WTC11 (cell line): ENCODE data around the gene TSNAXIP1. TPM values are rescaled to one million over a fixed set of nuclear protein-coding genes. Genes with fewer than 3 reads are reported as not detected.

Experiments used
- ATAC-seq: fragments of 200-7000 bp; cut with Tn5 transposase; 2 replicates; pipeline ENCODE4 v1.10.0; 2021; ENCODE audit warnings: mild to moderate bottlenecking, moderate library complexity
- CTCF ChIA-PET: fragments of 300-600 bp; sonication (Branson Sonifier 250); formaldehyde crosslinking; loops from one replicate; lab custom pipeline; 2021; ENCODE audit warnings: antibody characterized with exemption; lab: Charles Lee
- POLR2A ChIA-PET: fragments of 350-600 bp; sonication (Branson Sonifier 250); formaldehyde crosslinking; loops from one replicate; lab custom pipeline; 2021; ENCODE audit warnings: antibody characterized with exemption; lab: Charles Lee
- DNase-seq: peaks from one replicate; pipeline ENCODE4 v3.0.0; 2021; ENCODE audit warnings: low spot score
- H3K27ac Mint-ChIP-seq: 2 replicates; pipeline ENCODE4 v1.8.0; 2021; ENCODE audit warnings: mixed read lengths
- H3K27me3 Mint-ChIP-seq: 2 replicates; pipeline ENCODE4 v1.8.0; 2021; ENCODE audit warnings: low read depth, mild to moderate bottlenecking, moderate library complexity, mixed read lengths
- H3K36me3 Mint-ChIP-seq: 2 replicates; pipeline ENCODE4 v1.8.0; 2021; ENCODE audit warnings: mixed read lengths
- H3K4me1 Mint-ChIP-seq: 2 replicates; pipeline ENCODE4 v1.8.0; 2022; ENCODE audit warnings: mixed read lengths
- H3K4me3 Mint-ChIP-seq: 2 replicates; pipeline ENCODE4 v1.8.0; 2021; ENCODE audit warnings: mild to moderate bottlenecking, moderate library complexity, mixed read lengths
- H3K9me3 Mint-ChIP-seq: 2 replicates; pipeline ENCODE4 v1.8.0; 2021; ENCODE audit warnings: mixed read lengths
- AR ChIP-seq: fragments of 250-450 bp; sonication (Bioruptor Pico); IDR thresholded peaks from 2 replicates; pipeline ENCODE4 v1.9.0; 2021; ENCODE audit warnings: mild to moderate bottlenecking
- ATF2 ChIP-seq: sonication (generic); formaldehyde crosslinking; IDR thresholded peaks from 2 replicates; pipeline ENCODE4 v1.8.1; 2022; ENCODE audit warnings: low read depth, missing genetic modification reagents, borderline replicate concordance
- ATF6 ChIP-seq: sonication (generic); formaldehyde crosslinking; IDR thresholded peaks from 2 replicates; pipeline ENCODE4 v1.8.1; 2023; ENCODE audit warnings: mild to moderate bottlenecking, missing genetic modification reagents
- CREB1 ChIP-seq: sonication (generic); formaldehyde crosslinking; IDR thresholded peaks from 2 replicates; pipeline ENCODE4 v1.8.0; 2023; ENCODE audit warnings: mild to moderate bottlenecking, missing genetic modification reagents
- E2F4 ChIP-seq: sonication (generic); formaldehyde crosslinking; IDR thresholded peaks from 2 replicates; pipeline ENCODE4 v1.8.1; 2022; ENCODE audit warnings: low read depth, mild to moderate bottlenecking, moderate library complexity, missing genetic modification reagents, borderline replicate concordance
- E2F5 ChIP-seq: sonication (generic); formaldehyde crosslinking; IDR thresholded peaks from 2 replicates; pipeline ENCODE4 v1.8.1; 2022; ENCODE audit warnings: mild to moderate bottlenecking, moderate library complexity, missing genetic modification reagents
- ESRRA ChIP-seq: sonication (generic); formaldehyde crosslinking; IDR thresholded peaks from 2 replicates; pipeline ENCODE4 v1.8.1; 2022; ENCODE audit warnings: mild to moderate bottlenecking, missing genetic modification reagents, borderline replicate concordance
- PREB ChIP-seq: sonication (generic); formaldehyde crosslinking; IDR thresholded peaks from 2 replicates; pipeline ENCODE4 v1.8.1; 2022; ENCODE audit warnings: mild to moderate bottlenecking, missing genetic modification reagents, moderate library complexity, borderline replicate concordance
- SOX15 ChIP-seq: fragments of 250-450 bp; sonication (Bioruptor Pico); IDR thresholded peaks from 2 replicates; pipeline ENCODE4 v1.9.0; 2021; ENCODE audit warnings: mild to moderate bottlenecking
- SP1 ChIP-seq: sonication (generic); formaldehyde crosslinking; conservative IDR thresholded peaks from 2 replicates; pipeline ENCODE4 v1.8.1; 2022; ENCODE audit warnings: missing genetic modification reagents
- TEAD1 ChIP-seq: sonication (generic); formaldehyde crosslinking; IDR thresholded peaks from 2 replicates; pipeline ENCODE4 v1.8.0; 2022; ENCODE audit warnings: mild to moderate bottlenecking, missing genetic modification reagents
- TEAD4 ChIP-seq: sonication (generic); formaldehyde crosslinking; IDR thresholded peaks from 2 replicates; pipeline ENCODE4 v1.8.0; 2022; ENCODE audit warnings: mild to moderate bottlenecking, missing genetic modification reagents
- ZNF219 ChIP-seq: sonication (generic); formaldehyde crosslinking; IDR thresholded peaks from 2 replicates; pipeline ENCODE4 v1.8.0; 2023; ENCODE audit warnings: missing genetic modification reagents, mild to moderate bottlenecking, borderline replicate concordance
- ZNF232 ChIP-seq: sonication (generic); formaldehyde crosslinking; IDR thresholded peaks from 2 replicates; pipeline ENCODE4 v1.8.0; 2022; ENCODE audit warnings: mild to moderate bottlenecking, missing genetic modification reagents
- ZNF317 ChIP-seq: sonication (generic); formaldehyde crosslinking; IDR thresholded peaks from 2 replicates; pipeline ENCODE4 v1.8.1; 2023; ENCODE audit warnings: low read depth, mild to moderate bottlenecking, moderate library complexity, missing genetic modification reagents, borderline replicate concordance
- ZNF512 ChIP-seq: sonication (generic); formaldehyde crosslinking; IDR thresholded peaks from 2 replicates; pipeline ENCODE4 v1.8.1; 2022; ENCODE audit warnings: missing genetic modification reagents, borderline replicate concordance
- total RNA-seq: library from RNA; stranded (reverse); gene quantifications from 3 replicates; pipeline ENCODE4 v1.2.3, GENCODE V29; 2021

Gene TSNAXIP1
- total RNA-seq, 1 experiment from 2014 or later, result 0.48 TPM

GRCh38 chr16:67773099-67773498 lies 33.6 kb upstream of the TSNAXIP1 start (continued):
- TF ChIP-seq ZNF512 (CRISPR knock-in tag), result no peak
- no peak for TF ChIP-seq TEAD1 (CRISPR knock-in tag)
- no peak for TF ChIP-seq ATF6 (CRISPR knock-in tag)
- TF ChIP-seq TEAD4 (CRISPR knock-in tag), result no peak
- no peak for TF ChIP-seq SP1 (CRISPR knock-in tag)
- no peak for TF ChIP-seq E2F4 (CRISPR knock-in tag)
- no peak for TF ChIP-seq ESRRA

GRCh38 chr16:67773569-67774456 lies 32.9 kb upstream of the TSNAXIP1 start:
- CTCF ChIA-PET, result interaction anchor here (1.7 kb wide), 1 partner anchor 43 kb away, joined by 10 read pairs; no protein-coding TSS in a partner anchor
- H3K27me3 Mint-ChIP-seq, result no peaks in the 10 kb centered on the region
- H3K4me1 Mint-ChIP-seq, result no peaks in the 10 kb centered on the region
- H3K9me3 Mint-ChIP-seq, result peaks cover 4% of the 10 kb centered on the region; the same call in 1 of the 2 replicates
- H3K4me3 Mint-ChIP-seq, result no peak overlapping the region
- H3K36me3 Mint-ChIP-seq, result peaks cover 19% of the 10 kb centered on the region
- no peak for DNase-seq
- no peak for TF ChIP-seq ZNF317 (CRISPR knock-in tag)
- no peak for TF ChIP-seq ATF2 (CRISPR knock-in tag)
- TF ChIP-seq TEAD1 (CRISPR knock-in tag), result no peak
- TF ChIP-seq CREB1, result no peak
- no peak for TF ChIP-seq PREB (CRISPR knock-in tag)
- no peak for TF ChIP-seq E2F5 (CRISPR knock-in tag)
- no peak for TF ChIP-seq SOX15 (CRISPR knock-in tag)
- no peak for TF ChIP-seq AR (CRISPR knock-in tag)
- TF ChIP-seq ZNF219, result no peak
- TF ChIP-seq ZNF232 (CRISPR knock-in tag), result no peak
- TF ChIP-seq, all 79 proteins: peak for 0
- H3K27ac Mint-ChIP-seq, result peak overlapping the region; percentile 48
- POLR2A ChIA-PET, result interaction anchor here (0.5 kb wide), 1 partner anchor 96 kb away, joined by 5 read pairs; no protein-coding TSS in a partner anchor
- ATAC-seq, result no peak
